CD14-positive monocyte (primary cell): ENCODE data around the gene CLDND2. TPM values are rescaled to one million over a fixed set of nuclear protein-coding genes. Genes with fewer than 3 reads are reported as not detected.

Experiments used
- DNase-seq, 3 donors: peaks; one replicate each; pipeline ENCODE4 v3.0.0-alpha.2; 2011 to 2022
- H2AFZ ChIP-seq: 2 replicates; pipeline ENCODE4 v1.6.0; 2012; ENCODE audit warnings: mild to moderate bottlenecking, low read depth, low read length, inconsistent platforms; ENCODE audit not compliant: insufficient read depth, poor library complexity, severe bottlenecking
- H3K27ac ChIP-seq, 2 donors: 1 replicate in 1 of 2; 2 replicates in 1 of 2; pipeline ENCODE4 v1.5.1; 2012 to 2013; ENCODE audit warnings: low read length in 2 of 2, control low read depth in 1 of 2, inconsistent platforms in 1 of 2, low read depth in 1 of 2, mild to moderate bottlenecking in 1 of 2
- H3K27me3 ChIP-seq, 2 donors: one replicate each; pipeline versions ENCODE4 v1.6.0 to v1.6.1; 2011 to 2013; ENCODE audit warnings: low read length in 2 of 2; ENCODE audit not compliant: control insufficient read depth in 2 of 2, insufficient read depth in 2 of 2
- H3K36me3 ChIP-seq, 2 donors: replicated peaks in 1 of 2; 1 replicate in 1 of 2; 2 replicates in 1 of 2; pipeline versions ENCODE4 v1.5.1 to v1.6.1; 2012 to 2013; ENCODE audit warnings: low read length in 2 of 2, control low read depth in 1 of 2, inconsistent platforms in 1 of 2, mild to moderate bottlenecking in 1 of 2; ENCODE audit not compliant: insufficient read depth in 2 of 2, control insufficient read depth in 1 of 2
- H3K4me1 ChIP-seq, 2 donors: 1 replicate in 1 of 2; 2 replicates in 1 of 2; pipeline versions ENCODE4 v1.5.1 to v1.6.1; 2012 to 2013; ENCODE audit warnings: low read length in 2 of 2, control low read depth in 1 of 2, inconsistent platforms in 1 of 2, mild to moderate bottlenecking in 1 of 2, moderate library complexity in 1 of 2; ENCODE audit not compliant: insufficient read depth in 2 of 2, control insufficient read depth in 1 of 2
- H3K4me2 ChIP-seq: replicated peaks from 2 replicates; pipeline ENCODE3; 2012; ENCODE audit warnings: low read length, moderate library complexity, mild to moderate bottlenecking; ENCODE audit not compliant: poor library complexity, severe bottlenecking; ENCODE audit errors: extremely low read depth
- H3K4me3 ChIP-seq, 3 experiments: fragments of 200-600 bp in 1 of 3; sonication (generic) in 1 of 3; replicated peaks in 1 of 3; 1 replicate in 2 of 3; 2 replicates in 1 of 3; pipeline ENCODE4 v1.5.1; 2011 to 2013; ENCODE audit warnings: low read length in 3 of 3, mild to moderate bottlenecking in 3 of 3, control low read depth in 2 of 3, low read depth in 2 of 3, inconsistent platforms in 1 of 3, moderate library complexity in 1 of 3
- H3K79me2 ChIP-seq: 2 replicates; pipeline ENCODE4 v1.6.0; 2012; ENCODE audit warnings: mild to moderate bottlenecking, control low read depth, inconsistent platforms, low read length, moderate library complexity; ENCODE audit not compliant: insufficient read depth
- H3K9ac ChIP-seq: 2 replicates; pipeline ENCODE4 v1.6.0; 2017; ENCODE audit warnings: low read length, mild to moderate bottlenecking; ENCODE audit not compliant: insufficient read depth, poor library complexity, severe bottlenecking
- H3K9me3 ChIP-seq, 2 donors: replicated peaks in 1 of 2; 1 replicate in 1 of 2; 2 replicates in 1 of 2; pipeline versions ENCODE4 v1.5.1 to v1.6.1; 2012 to 2013; ENCODE audit warnings: low read length in 2 of 2, control low read depth in 1 of 2; ENCODE audit not compliant: control insufficient read depth in 1 of 2, insufficient read depth in 1 of 2
- H4K20me1 ChIP-seq: 2 replicates; pipeline ENCODE4 v1.6.0; 2012; ENCODE audit warnings: mild to moderate bottlenecking, low read length, control low read depth, moderate library complexity; ENCODE audit not compliant: insufficient read depth
- H3K27ac Mint-ChIP-seq, 7 donors: one replicate each; pipeline ENCODE4 v1.8.0; 2020; ENCODE audit warnings: mild to moderate bottlenecking in 7 of 7, mixed read lengths in 7 of 7, moderate library complexity in 6 of 7, inconsistent platforms in 2 of 7
- H3K27me3 Mint-ChIP-seq, 3 donors: one replicate each; pipeline ENCODE4 v1.8.0; 2021 to 2022; ENCODE audit warnings: low read depth in 3 of 3, mild to moderate bottlenecking in 3 of 3, mixed read lengths in 3 of 3, moderate library complexity in 3 of 3, inconsistent platforms in 1 of 3
- H3K36me3 Mint-ChIP-seq, 2 donors: one replicate each; pipeline ENCODE4 v1.8.0; 2020; ENCODE audit warnings: mixed read lengths in 2 of 2, inconsistent platforms in 1 of 2, mild to moderate bottlenecking in 1 of 2
- H3K4me1 Mint-ChIP-seq: one replicate; pipeline ENCODE4 v1.8.0; 2020; ENCODE audit warnings: mild to moderate bottlenecking, mixed read lengths
- H3K4me3 Mint-ChIP-seq, 2 donors: one replicate each; pipeline ENCODE4 v1.8.0; 2020; ENCODE audit warnings: mild to moderate bottlenecking in 2 of 2, mixed read lengths in 2 of 2, moderate library complexity in 1 of 2
- H3K9me3 Mint-ChIP-seq, 7 donors: one replicate each; pipeline ENCODE4 v1.8.0; 2020 to 2022; ENCODE audit warnings: mixed read lengths in 7 of 7, mild to moderate bottlenecking in 6 of 7, moderate library complexity in 6 of 7, inconsistent platforms in 2 of 7
- WGBS: methylation state at CpG from one replicate; pipeline ENCODE4 v1.1.5; 2013; ENCODE audit warnings: missing lambda C conversion rate; ENCODE audit not compliant: insufficient coverage; 5-methylcytosine and 5-hydroxymethylcytosine counted together
- intact Hi-C, 2 donors: fragments of 100-400 bp; cut with micrococcal nuclease; formaldehyde crosslinking; loops; one replicate each; pipeline versions ENCODE4 v1.15.0 to v1.15.1; 2023
- polyA plus RNA-seq, 3 donors: library from polyadenylated mRNA; depleted of rRNA in 1 of 3; unstranded in 2 of 3; stranded (reverse) in 1 of 3; fragments of 300-500 nt in 2 of 3; fragments of >200 nt in 1 of 3; fragmentation: Illumina TruSeq in 2 of 3; gene quantifications; 1 replicate in 2 of 3; 2 replicates in 1 of 3; pipeline ENCODE4 v1.2.3, GENCODE V29; 2012 to 2021
- TF ChIP-seq, protein P1 (sequence below): fragments of 200-600 bp; IDR thresholded peaks from one replicate; pipeline ENCODE4 v1.8.0; 2022; ENCODE audit warnings: antibody characterized with exemption, mild to moderate bottlenecking

The CLDND2 gene
- polyA plus RNA-seq, 3 donors: 0.08 TPM; not detected in 2

DNA sequence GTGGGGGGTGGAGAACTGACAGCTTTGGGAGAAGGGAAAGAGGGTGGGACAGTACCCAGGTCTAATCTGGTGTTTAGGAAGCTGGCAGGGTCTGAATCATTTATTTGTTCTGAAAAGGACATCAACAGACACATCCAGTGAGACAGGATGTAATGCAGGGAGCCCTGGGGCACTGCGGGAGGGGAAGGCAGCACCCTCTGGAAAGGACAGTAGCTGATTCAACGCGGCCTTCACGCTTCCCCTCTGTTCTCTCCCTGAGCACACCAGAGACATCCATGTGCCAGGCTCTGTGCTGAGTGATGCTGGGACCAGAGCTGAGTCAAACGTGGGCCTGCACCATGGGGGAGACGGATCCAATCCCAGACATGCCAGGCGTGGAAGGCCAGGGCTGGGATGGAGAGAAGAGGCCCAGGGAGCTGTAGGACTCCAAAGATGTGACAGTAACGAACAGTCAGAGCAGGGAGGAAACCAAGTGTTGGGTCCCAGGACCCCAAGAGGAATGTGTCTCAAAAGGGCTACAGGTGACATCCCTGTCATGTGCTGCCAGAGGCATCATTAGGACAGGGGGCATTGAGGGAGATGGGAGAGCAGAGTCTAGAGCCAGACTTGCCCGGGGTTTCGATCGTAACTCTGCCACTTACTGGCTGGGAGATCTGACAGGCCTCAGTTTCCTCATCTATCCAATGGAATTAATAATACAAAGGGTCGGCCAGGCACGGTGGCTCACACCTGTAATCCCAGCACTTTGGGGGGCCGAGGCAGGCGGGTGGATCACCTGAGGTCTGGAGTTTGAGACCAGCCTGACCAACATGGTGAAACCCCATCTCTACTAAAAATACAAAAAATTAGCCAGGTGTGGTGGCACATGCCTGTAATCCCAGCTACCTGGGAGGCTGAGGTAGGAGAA lies 4.3 kb downstream of the CLDND2 start:
- TF ChIP-seq, protein P1, sequence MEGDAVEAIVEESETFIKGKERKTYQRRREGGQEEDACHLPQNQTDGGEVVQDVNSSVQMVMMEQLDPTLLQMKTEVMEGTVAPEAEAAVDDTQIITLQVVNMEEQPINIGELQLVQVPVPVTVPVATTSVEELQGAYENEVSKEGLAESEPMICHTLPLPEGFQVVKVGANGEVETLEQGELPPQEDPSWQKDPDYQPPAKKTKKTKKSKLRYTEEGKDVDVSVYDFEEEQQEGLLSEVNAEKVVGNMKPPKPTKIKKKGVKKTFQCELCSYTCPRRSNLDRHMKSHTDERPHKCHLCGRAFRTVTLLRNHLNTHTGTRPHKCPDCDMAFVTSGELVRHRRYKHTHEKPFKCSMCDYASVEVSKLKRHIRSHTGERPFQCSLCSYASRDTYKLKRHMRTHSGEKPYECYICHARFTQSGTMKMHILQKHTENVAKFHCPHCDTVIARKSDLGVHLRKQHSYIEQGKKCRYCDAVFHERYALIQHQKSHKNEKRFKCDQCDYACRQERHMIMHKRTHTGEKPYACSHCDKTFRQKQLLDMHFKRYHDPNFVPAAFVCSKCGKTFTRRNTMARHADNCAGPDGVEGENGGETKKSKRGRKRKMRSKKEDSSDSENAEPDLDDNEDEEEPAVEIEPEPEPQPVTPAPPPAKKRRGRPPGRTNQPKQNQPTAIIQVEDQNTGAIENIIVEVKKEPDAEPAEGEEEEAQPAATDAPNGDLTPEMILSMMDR: no peak
- Histone ChIP-seq H3K4me2 (no peak overlapping the region), H3K27me3 (no peaks in the 10 kb centered on the region), H3K79me2 (peaks cover 55% of the 10 kb centered on the region), H4K20me1 (no peaks in the 10 kb centered on the region), H3K4me1 (peaks cover 29 to 56% of the 10 kb centered on the region in 2 donors), H3K9ac (no peak overlapping the region), H3K4me3 (no peak overlapping the region), H3K27ac (no peak overlapping the region), H3K9me3 (no peaks in the 10 kb centered on the region), H2AFZ (no peak overlapping the region), H3K36me3 (no peaks in the 10 kb centered on the region)
- peaks cover 9 to 13% of the 10 kb centered on the region in 2 donors for H3K36me3 Mint-ChIP-seq
- no peak overlapping the region for H3K4me3 Mint-ChIP-seq
- peaks cover 0 to 4% (median 0%) of the 10 kb centered on the region in 3 donors for H3K27me3 Mint-ChIP-seq
- H3K4me1 Mint-ChIP-seq: peaks cover 49% of the 10 kb centered on the region
- DNase-seq: no peak
- H3K27ac Mint-ChIP-seq: peak overlapping the region in 5 of 7 donors; percentile 43 to 82 (median 61)
- intact Hi-C loops: loop anchor here (1.0 to 5.0 kb wide), 3 partner anchors 22 to 37 kb away; partner anchors contain the start of gene VSIG10L (in 1 of the 2)
- no peaks in the 10 kb centered on the region for H3K9me3 Mint-ChIP-seq
- 89% methylated on average over 7 of the region's 15 CpGs for WGBS

DNA sequence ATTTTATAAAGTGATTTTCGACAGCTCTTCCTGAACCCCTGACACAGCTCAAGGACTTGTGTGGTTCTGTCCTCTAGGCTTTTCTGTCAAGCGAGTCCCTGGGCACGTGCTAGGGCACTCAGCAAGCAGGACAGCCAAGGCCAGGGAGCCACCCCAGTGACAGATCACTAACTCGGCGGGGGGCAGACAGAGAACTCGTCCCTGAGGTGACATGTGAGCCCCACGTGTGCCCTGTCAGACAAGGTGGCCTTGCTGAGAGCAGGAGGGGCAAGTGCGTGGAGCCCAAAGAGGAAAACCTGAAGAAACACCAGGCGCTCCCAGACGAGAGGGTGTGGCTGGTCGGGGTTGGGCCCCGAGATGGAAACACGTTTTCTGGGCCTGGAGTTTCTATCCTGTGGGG lies 7.6 kb downstream of the CLDND2 start:
- Histone ChIP-seq H3K9ac (no peak overlapping the region), H3K4me3 (no peak overlapping the region), H3K4me1 (peaks cover 10 to 33% of the 10 kb centered on the region in 2 donors), H3K4me2 (no peak overlapping the region), H3K27me3 (no peaks in the 10 kb centered on the region), H2AFZ (no peak overlapping the region), H3K79me2 (peaks cover 40% of the 10 kb centered on the region), H3K27ac (no peak overlapping the region), H3K9me3 (no peaks in the 10 kb centered on the region), H3K36me3 (peaks cover 0 to 4% of the 10 kb centered on the region in 2 donors), H4K20me1 (no peaks in the 10 kb centered on the region)
- H3K9me3 Mint-ChIP-seq: no peaks in the 10 kb centered on the region
- H3K4me3 Mint-ChIP-seq: no peak overlapping the region
- intact Hi-C loops: no loop called here
- H3K4me1 Mint-ChIP-seq: peaks cover 32% of the 10 kb centered on the region
- DNase-seq: no peak
- no peak overlapping the region for H3K27ac Mint-ChIP-seq
- H3K36me3 Mint-ChIP-seq: peaks cover 15 to 31% of the 10 kb centered on the region in 2 donors
- TF ChIP-seq, protein P1: no peak
- WGBS: 91% methylated on average over 10 of the region's 13 CpGs
- H3K27me3 Mint-ChIP-seq: no peaks in the 10 kb centered on the region
